Muscle layer of duodenum (tissue), 2 donors: ENCODE measurements around the gene B2M.

Experiments
- H3K27ac ChIP-seq: one replicate; pipeline ENCODE4 v1.7.0; 2013; ENCODE audit warnings: mild to moderate bottlenecking, low read length
- H3K27me3 ChIP-seq: one replicate; pipeline ENCODE4 v1.7.0; 2013; ENCODE audit warnings: low read depth, mild to moderate bottlenecking, control low read depth, low read length
- H3K36me3 ChIP-seq, 2 donors: one replicate each; pipeline ENCODE4 v1.7.0; 2013; ENCODE audit warnings: low read length in 2 of 2, control low read depth in 1 of 2, mild to moderate bottlenecking in 1 of 2; ENCODE audit not compliant: insufficient read depth in 2 of 2, control insufficient read depth in 1 of 2
- H3K4me1 ChIP-seq, 2 donors: one replicate each; pipeline ENCODE4 v1.7.0; 2013; ENCODE audit warnings: low read length in 2 of 2, mild to moderate bottlenecking in 2 of 2, control low read depth in 1 of 2, moderate library complexity in 1 of 2; ENCODE audit not compliant: insufficient read depth in 2 of 2, control insufficient read depth in 1 of 2
- H3K4me3 ChIP-seq, 2 donors: one replicate each; pipeline ENCODE4 v1.7.0; 2013; ENCODE audit warnings: low read length in 2 of 2, low read depth in 1 of 2, mild to moderate bottlenecking in 1 of 2
- H3K9me3 ChIP-seq, 2 donors: one replicate each; pipeline ENCODE4 v1.7.0; 2013; ENCODE audit warnings: low read length in 2 of 2, control low read depth in 1 of 2, mild to moderate bottlenecking in 1 of 2; ENCODE audit not compliant: control insufficient read depth in 1 of 2
- donor health status: healthy.

Gene B2M

DNA sequence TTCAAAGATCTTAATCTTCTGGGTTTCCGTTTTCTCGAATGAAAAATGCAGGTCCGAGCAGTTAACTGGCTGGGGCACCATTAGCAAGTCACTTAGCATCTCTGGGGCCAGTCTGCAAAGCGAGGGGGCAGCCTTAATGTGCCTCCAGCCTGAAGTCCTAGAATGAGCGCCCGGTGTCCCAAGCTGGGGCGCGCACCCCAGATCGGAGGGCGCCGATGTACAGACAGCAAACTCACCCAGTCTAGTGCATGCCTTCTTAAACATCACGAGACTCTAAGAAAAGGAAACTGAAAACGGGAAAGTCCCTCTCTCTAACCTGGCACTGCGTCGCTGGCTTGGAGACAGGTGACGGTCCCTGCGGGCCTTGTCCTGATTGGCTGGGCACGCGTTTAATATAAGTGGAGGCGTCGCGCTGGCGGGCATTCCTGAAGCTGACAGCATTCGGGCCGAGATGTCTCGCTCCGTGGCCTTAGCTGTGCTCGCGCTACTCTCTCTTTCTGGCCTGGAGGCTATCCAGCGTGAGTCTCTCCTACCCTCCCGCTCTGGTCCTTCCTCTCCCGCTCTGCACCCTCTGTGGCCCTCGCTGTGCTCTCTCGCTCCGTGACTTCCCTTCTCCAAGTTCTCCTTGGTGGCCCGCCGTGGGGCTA lies at the start of gene B2M, which contains the start of gene PATL2:
Gene B2M, plus strand, starts transcription at position 422 of the 647 bp plus-strand sequence. Its CDS starts 30 bp downstream, at position 452.
Gene PATL2, minus strand, starts transcription at position 228 of the 647 bp plus-strand sequence. CDS start 34,833 bp downstream, outside the sequence.
- Histone ChIP-seq H3K36me3 (peaks cover 10 to 16% of the 10 kb centered on the region in 2 donors), H3K27ac (peak within 1 kb of the TSS; percentile 99), H3K9me3 (no peaks in the 10 kb centered on the region), H3K27me3 (no peaks in the 10 kb centered on the region), H3K4me1 (peaks cover 6 to 13% of the 10 kb centered on the region in 2 donors), H3K4me3 (peak within 1 kb of the TSS; percentile 85 to 86)

DNA sequence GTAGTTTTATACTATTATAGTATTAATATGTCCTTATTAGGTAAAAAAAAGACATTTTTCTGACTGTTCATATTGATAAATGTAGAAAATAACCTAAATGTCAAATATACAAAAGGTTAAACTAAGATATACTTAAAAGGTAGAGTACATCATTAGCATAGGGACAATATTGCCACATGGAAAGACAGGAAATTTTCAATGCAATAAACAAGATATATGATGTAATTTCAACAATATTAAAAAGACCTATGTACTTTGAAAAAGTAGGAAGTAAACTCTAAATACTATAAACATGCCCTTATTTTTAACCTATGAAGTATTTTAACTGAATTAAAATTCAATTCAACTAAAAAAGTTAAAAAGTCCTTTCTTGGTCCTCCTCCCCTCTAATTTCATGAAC lies 49.7 kb upstream of the B2M start:
- Histone ChIP-seq H3K9me3 (no peaks in the 10 kb centered on the region), H3K27me3 (no peaks in the 10 kb centered on the region), H3K27ac (peak overlapping the region; percentile 31), H3K4me3 (peak overlapping the region in 1 of 2 donors; percentile 90), H3K36me3 (peaks cover 14 to 21% of the 10 kb centered on the region in 2 donors), H3K4me1 (peaks cover 0 to 10% of the 10 kb centered on the region in 2 donors)

DNA sequence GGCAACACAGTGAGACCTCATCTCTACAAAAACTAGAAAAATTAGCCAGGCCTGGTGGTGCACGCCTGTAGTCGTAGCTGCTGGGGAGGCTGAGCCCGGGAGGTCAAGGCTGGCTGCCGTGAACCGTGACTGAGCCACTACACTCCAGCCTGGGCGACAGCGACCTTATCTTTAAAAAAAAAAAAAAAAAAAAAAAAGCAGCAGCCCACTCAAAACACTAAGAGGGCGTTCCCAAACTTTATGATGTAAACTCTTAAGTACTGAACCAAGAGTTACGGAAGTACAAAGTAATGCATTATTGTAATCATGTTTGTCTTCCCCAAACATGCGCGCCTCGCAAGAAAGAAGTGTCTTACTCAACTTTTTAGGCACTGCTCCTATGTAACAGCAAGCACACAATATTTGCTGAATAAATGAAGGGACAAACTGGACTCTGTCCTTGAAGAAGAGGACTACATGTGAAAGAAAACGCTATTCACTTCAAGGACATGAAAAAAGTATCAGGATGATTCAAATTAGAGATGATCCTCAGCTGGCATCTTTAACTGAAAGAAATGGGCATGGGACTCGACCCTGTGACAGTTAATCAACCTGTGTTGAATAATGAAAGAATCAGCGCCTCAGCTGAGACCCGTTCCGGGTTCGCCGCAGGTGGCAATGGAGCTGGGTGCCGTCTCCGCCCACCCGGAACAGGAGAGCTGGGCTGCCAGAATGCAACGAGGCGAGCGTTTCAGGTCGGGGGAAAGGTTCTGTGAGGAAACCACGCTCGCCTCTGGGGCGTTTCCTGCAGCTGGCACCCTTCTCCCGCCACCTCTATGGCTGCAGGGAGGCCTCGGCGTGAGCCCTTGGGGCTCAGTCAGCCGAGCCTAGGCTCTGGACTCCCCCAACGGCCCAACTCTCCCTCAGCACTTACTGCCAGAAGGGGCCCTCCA lies 48.6 kb upstream of the B2M start:
- no peaks in the 10 kb centered on the region for H3K9me3 ChIP-seq
- H3K27ac ChIP-seq = peak overlapping the region; percentile 96
- H3K36me3 ChIP-seq = peaks cover 9% of the 10 kb centered on the region in 2 donors
- H3K27me3 ChIP-seq = no peaks in the 10 kb centered on the region
- peak overlapping the region; percentile 90 to 92 for H3K4me3 ChIP-seq
- peaks cover 0 to 10% of the 10 kb centered on the region in 2 donors for H3K4me1 ChIP-seq

DNA sequence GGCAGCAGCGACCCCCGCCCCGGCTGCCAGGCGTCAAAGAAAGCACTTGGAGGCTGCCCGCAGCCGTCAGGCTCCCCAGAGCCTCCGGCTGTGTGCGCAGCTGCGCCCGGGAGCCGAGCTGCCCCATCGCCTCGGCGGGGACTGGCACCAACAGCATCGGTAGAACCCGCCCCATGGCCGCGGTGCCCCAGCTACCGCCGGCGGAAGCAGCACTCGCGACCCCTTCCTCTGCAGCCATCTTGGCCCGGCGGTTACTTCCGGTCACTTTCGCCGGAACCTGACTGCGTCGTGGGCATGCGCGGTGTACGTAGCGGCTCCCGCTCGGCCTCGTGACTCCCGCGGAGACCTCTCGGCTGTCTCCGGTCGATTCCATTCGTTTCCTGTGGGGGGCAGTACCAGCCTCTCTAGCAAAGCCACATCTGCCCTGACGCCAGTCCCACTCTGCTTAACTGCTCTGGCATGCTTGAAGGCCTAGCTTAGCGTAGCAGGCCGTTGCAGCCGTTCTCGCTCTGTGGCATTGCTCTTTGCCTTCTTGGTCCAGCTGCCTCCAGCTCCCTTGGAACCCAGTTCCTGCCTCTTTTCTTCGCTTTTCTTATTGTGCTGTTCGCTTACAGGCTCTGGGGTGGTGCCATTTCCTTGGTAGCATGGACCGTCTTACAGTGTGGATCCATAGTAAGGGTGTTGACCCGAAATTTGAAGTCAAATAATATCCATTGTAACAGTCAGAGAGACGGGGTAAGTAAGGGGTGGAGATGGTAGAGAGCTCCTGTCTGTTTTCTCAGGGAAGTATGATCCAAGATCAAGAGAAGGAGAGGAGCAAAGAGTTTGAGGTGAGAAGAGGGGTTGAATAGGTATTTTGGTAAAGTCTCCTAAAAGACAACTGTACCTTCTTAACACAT lies 47.7 kb upstream of the B2M start, which contains the start of gene SPG11:
Gene SPG11, minus strand, starts transcription at position 253 of the 899 bp plus-strand sequence. Its CDS starts 15 bp downstream, at position 238.
- Histone ChIP-seq H3K36me3 (peaks cover 7 to 9% of the 10 kb centered on the region in 2 donors), H3K9me3 (no peaks in the 10 kb centered on the region), H3K4me1 (peaks cover 0 to 10% of the 10 kb centered on the region in 2 donors)

DNA sequence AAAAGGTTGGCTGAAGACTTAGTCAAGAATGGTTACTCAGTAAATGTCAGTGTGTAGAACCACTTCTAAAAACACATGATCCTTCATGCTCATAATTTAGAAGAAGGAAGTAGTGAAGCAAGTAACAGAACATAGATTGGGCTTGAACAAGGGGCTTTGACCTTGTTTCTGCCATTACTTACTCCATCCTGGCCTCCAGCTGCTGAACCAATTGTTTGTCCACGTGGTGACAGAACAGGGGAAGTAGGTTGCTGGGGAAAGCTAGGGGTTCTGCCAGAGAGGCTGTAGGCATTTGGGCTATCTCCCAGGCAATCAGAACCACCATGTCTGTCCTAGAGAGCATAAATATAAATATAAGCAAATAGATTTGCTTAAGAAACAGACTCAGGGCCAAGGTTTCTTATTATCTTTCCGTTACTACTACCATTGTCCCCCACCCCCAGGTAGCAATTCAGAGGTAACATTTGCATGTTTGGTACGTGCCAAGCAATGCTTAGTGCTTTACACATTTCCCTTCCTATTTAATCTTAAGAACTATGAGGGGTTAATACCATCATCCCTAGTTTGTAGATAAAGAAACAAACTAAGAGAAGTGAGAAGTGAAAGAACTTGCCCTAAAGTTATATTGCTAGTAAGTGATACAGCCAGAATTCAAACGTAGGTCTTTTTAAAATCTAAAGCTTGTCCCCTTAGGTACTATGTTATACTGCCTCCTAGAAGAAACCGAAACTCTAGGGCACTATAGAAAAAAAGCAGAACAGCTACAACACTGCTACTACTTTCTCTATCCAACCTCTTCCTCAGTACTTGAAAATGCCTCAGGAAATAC lies 44.9 kb upstream of the B2M start:
- Histone ChIP-seq H3K36me3 (no peaks in the 10 kb centered on the region), H3K4me1 (peaks cover 0 to 10% of the 10 kb centered on the region in 2 donors), H3K27me3 (no peaks in the 10 kb centered on the region), H3K27ac (no peak overlapping the region), H3K9me3 (no peaks in the 10 kb centered on the region), H3K4me3 (peak overlapping the region in 1 of 2 donors; percentile 3)

More for the DNA sequence above, 47.7 kb upstream of the B2M start, which contains the start of gene SPG11:
- H3K27me3 ChIP-seq = no peaks in the 10 kb centered on the region
- peak within 1 kb of the TSS; percentile 96 for H3K27ac ChIP-seq
- peak within 1 kb of the TSS; percentile 90 to 92 for H3K4me3 ChIP-seq

DNA sequence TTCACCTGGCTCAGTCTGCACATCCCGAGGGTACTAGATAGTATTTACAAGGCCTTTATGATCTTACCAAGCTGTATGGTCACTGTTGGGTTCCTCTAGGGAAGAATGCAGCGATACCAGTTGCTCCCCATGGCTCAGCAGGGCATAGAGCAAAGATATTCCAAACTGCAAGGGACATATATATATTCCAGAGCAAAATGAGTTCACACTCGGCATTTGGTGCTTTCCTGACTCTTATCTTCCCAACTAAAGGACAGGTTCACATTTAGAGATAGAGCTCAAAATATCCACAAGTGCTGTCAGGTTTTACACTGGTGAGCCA lies 44.3 kb upstream of the B2M start:
- peaks cover 0 to 5% of the 10 kb centered on the region in 2 donors for H3K4me1 ChIP-seq
- no peaks in the 10 kb centered on the region for H3K27me3 ChIP-seq
- H3K4me3 ChIP-seq = peak overlapping the region in 1 of 2 donors; percentile 3
- no peak overlapping the region for H3K27ac ChIP-seq
- no peaks in the 10 kb centered on the region for H3K9me3 ChIP-seq
- no peaks in the 10 kb centered on the region for H3K36me3 ChIP-seq

DNA sequence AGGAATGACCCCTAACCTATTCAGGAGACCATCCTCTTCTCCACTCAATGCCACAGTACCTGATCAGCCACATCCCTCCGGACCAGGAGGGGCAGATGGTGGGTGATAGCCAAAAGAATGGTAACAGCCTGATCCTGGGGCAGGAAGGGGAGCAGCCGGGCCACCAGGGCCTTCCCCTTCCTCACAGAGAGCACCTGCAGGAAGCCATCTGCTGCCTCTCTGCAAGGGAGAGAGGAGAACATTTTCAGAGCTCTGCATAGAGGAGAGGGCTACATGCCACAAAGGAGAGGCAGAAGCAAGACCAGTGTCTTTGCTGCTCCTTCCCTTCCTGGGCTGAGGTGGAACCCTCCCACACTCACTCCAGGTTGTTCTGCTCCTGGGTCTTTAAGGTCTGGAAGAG lies 42.4 kb upstream of the B2M start:
- no peaks in the 10 kb centered on the region for H3K4me1 ChIP-seq
- no peaks in the 10 kb centered on the region for H3K36me3 ChIP-seq
- no peak overlapping the region for H3K4me3 ChIP-seq
- H3K27ac ChIP-seq = no peak overlapping the region
- H3K9me3 ChIP-seq = no peaks in the 10 kb centered on the region
- H3K27me3 ChIP-seq = no peaks in the 10 kb centered on the region

DNA sequence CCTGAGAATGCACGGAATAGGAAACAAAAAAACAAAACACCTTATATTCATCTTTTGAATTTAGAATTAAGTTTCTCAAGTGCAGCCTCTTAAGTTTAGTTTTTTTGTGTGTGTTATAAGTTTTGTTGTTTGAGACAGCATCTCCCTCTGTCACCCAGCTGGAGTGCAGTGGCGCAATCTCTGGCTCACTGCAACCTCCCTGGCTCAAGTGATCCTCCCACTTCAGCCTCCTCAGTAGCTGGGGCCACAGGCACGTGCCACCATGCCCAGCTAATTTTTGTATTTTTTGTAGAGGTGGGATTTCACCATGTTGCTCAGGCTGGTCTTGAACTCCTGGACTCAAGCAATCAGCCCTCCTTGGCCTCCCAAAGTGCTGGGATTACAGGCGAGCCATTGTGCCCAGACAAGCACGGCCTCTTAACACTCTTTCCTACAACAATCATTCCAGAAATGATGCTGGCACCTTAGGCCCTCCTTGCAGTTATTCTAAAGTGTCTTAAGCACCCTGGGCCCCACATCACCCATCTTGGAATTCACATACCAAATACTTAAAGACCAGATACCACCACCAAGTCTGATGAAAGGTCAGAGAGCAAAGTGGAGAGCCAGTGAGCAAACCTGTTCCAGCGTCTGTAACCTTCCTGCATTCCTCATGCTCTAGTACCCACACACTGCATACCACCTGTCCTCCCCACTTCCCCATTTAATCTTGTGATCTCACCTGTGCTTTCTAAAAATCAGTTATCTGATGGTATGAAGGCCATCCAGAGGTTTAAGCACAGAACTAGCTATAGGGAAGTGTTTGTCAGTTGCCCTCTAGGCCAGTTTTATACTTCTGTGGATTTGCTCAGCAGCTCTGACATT lies 41.0 kb upstream of the B2M start:
- no peak overlapping the region for H3K4me3 ChIP-seq
- no peaks in the 10 kb centered on the region for H3K36me3 ChIP-seq
- H3K27ac ChIP-seq = no peak overlapping the region
- H3K4me1 ChIP-seq = no peaks in the 10 kb centered on the region
- H3K9me3 ChIP-seq = no peaks in the 10 kb centered on the region
- H3K27me3 ChIP-seq = no peaks in the 10 kb centered on the region

DNA sequence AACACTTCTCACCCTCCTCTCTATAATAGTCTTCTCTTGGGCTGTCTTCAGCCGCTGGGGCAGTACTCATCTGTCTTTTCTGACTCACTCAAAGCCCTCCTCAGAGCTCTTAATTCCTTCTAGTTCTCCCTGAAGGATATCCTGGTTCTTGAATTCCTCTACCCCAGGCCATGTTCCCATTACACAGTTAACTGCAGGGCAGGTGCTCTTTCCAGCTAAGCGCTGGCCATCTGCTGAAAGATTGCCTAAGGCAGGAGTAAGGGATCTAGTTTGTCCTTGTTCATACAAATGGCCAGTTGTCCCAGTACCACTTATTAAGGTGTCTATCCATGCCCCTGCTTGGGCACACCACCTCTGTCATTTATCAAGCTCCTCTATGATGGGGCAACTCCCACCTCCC lies 37.7 kb upstream of the B2M start:
- Histone ChIP-seq H3K36me3 (no peaks in the 10 kb centered on the region), H3K4me1 (no peaks in the 10 kb centered on the region), H3K27me3 (no peaks in the 10 kb centered on the region), H3K9me3 (no peaks in the 10 kb centered on the region), H3K27ac (no peak overlapping the region), H3K4me3 (no peak overlapping the region)
